AG09319 (cell line): ENCODE results near the gene IDI1.

Experiments
- DNase-seq: peaks from one replicate; pipeline ENCODE4 v3.0.0-alpha.2; 2010; ENCODE audit warnings: low read depth; ENCODE audit errors: extremely low read depth
- CTCF ChIP-seq: IDR thresholded peaks from 2 replicates; pipeline ENCODE4 v1.5.1; 2011; ENCODE audit warnings: low read depth, mild to moderate bottlenecking, inconsistent platforms, low read length, moderate library complexity

The IDI1 gene

DNA sequence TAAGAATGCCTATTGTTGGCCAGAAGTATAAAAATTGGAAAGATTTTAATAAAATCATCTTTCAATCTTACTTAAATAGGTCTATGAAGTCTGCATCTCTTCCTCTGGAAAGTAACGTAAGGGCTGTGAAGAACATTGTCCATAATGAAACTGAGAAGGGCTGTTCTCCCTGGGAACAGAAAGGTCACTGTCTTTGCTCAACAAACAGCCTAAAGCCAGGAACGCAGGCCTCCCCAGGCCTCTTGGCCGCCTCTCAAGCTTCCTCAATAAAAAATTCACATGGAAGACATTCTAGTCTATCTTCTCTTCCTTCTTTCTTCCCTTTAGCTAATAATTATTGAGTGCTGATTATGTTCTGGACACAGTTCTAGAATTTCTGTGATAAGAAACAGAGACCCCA is 14.2 kb downstream of the IDI1 start:
- no peak for DNase-seq
- no peak for TF ChIP-seq CTCF

GRCh38 chr10:1033601-1034000 is 15.3 kb downstream of the IDI1 start:
- no peak for TF ChIP-seq CTCF
- no peak for DNase-seq

GRCh38 chr10:1029838-1030237 is 19.1 kb downstream of the IDI1 start:
- no peak for TF ChIP-seq CTCF

GRCh38 chr10:1026578-1026977 is 22.3 kb downstream of the IDI1 start:
- DNase-seq = no peak
- no peak for TF ChIP-seq CTCF

More at GRCh38 chr10:1029838-1030237, 19.1 kb downstream of the IDI1 start:
- DNase-seq = no peak

DNA sequence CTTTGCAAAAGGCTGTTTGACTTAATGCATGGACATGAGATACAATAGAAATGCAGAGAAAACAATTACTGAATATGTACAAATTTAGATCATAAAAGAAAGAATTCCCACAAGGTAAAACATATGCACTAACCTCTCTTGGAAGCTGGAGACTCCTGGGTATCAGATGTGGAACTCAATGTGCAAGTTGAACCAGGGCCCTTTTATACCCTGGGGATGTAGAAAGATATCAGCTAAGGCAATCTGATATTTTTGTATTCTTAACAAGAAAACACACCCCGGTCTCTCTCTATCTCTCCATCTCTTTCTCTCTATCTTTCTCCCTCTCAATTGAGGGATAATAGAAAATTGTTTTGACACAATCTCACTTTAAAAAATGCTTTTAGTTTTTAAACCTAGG is 23.2 kb downstream of the IDI1 start, which contains the start of gene IDI2:
IDI2 (minus strand) TSS at position 177 of the 400 bp plus-strand sequence. CDS start 1,136 bp downstream, outside the sequence.
- TF ChIP-seq CTCF = no peak

GRCh38 chr10:1024103-1024502 is 24.8 kb downstream of the IDI1 start:
- no peak for TF ChIP-seq CTCF
- no peak for DNase-seq

More for the DNA sequence above, 23.2 kb downstream of the IDI1 start, which contains the start of gene IDI2:
- no peak for DNase-seq

DNA sequence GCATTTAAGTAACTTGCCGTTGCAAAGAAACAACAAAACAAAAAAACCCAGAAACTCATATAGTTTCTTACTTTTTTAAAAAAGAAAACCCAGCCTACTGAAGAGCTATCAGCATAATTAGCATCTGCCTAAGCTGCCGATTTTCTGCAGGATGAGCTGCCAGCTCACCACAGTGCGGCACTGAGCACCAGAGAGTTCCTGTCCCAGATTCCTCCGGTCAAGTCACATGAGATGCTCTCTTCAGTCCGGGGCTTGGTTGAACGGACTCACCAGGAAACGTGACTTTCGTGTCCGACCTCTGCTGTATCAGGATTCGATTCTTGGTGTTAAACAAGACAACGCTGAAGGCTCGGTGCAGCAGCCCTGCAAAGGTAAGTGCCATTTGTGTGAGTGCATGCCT is 26.5 kb downstream of the IDI1 start:
- DNase-seq = no peak
- no peak for TF ChIP-seq CTCF
